HG03108 (cell line): ENCODE measurements around the gene EXOC3.
"Not testable (repeated sequence)": the region's sequence is repeated elsewhere in the genome, so short reads cannot be mapped to it uniquely, and the experiment has no call there.

Experiments
- ATAC-seq: cut with Tn5 transposase; IDR thresholded peaks from one replicate; pipeline ENCODE4 v1.9.1; 2021; ENCODE audit warnings: moderate library complexity; ENCODE audit not compliant: unreplicated experiment

The EXOC3 gene

GRCh38 chr5:484556-484955 lies 41.6 kb downstream of the EXOC3 start:
- no peak for ATAC-seq

GRCh38 chr5:485113-485945 lies 42.4 kb downstream of the EXOC3 start:
- no peak for ATAC-seq

DNA sequence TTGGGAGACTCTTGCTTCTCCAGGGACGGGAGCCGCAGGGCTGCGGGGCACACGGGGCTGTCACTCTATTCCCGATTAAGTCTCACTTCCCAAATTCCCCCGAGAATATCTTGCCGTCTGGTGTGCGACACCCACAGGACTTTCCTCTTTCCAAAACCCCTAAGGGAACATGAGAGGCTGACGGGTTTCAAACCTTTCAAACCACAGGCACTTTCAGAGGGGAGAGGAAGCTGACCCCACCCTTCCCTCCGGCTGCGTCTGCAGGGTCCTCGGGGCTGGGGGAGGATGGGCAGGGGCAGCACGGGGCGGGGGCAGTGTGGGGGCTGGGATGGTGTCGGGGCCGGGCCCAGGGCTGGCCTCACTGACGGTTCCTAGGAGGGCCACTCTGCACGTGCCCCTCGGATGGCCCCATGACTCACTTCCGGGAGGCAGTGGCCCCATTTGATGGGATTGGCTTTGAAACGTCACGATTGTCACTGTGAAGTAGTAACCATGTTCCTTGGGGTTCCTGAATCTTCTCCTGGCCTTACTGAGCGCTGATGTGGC lies 43.0 kb downstream of the EXOC3 start:
- ATAC-seq: no peak

DNA sequence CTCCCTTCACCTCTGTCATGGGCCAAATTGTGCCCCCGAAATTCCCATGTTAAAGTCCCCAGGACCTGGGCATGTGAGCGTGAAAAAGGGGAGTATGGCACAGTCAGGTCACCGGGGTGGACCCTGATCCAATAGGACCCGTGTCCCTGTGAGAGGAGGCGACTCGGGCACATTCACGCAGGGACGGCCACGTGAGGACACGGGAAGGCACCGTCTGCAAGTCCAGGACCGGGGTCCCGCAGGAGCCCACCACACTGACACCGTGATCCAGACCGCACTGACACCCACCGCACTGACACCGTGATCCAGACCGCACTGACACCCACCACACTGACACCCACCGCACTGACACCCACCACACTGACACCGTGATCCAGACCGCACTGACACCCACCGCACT lies 43.6 kb downstream of the EXOC3 start:
- not testable (repeated sequence) for ATAC-seq

- ATAC-seq: no peak
These were observed 45.3 kb downstream of the EXOC3 start for GRCh38 chr5:488241-488640.

DNA sequence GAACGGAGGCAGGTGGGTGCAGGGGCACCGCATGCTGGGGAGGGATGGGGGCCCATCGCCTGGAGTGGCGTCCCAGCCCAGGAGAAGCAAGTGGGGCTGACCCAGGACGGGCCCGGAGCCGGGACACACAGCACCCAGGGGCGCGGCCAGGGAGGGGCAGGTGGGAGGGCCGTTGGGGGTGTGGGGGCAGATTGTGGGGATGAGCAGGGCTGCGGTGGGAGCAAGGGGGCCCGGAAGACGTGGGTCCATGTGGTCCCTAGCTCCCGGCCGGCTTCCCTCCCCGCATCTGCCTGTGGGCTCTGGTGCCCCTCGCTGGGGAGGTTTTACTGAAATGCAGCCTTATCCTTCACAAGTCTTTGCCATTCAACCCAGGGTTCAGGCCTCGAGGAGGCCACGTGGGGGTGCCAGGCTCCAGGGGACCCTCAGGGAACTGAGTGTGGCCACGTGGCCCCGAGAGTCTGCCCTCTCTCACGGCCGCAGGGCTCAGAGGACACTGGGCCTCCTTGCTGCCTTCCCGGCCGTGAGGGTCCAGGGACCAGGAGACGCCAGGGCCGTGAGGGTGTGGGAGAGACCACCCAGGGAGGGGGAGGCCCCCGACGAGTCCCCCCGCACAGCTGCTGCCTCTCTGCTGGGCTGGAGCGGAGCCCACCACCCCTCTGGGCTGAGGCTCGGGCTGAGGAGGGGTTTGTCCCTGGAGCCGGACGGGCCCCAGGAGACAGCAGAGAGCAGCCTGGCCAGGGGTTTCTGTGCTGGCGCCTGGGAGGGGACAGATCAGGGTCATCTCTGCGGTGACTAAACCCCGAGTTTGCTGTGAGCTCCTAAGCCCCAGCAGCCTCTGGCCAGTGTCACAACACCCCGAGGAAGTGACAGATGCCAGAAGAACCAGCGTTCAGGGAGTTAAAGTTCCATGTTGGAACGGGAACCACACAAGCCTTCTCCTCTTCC lies 46.0 kb downstream of the EXOC3 start:
- no peak for ATAC-seq

- ATAC-seq: no peak
These were observed 46.7 kb downstream of the EXOC3 start for GRCh38 chr5:489689-490080.

DNA sequence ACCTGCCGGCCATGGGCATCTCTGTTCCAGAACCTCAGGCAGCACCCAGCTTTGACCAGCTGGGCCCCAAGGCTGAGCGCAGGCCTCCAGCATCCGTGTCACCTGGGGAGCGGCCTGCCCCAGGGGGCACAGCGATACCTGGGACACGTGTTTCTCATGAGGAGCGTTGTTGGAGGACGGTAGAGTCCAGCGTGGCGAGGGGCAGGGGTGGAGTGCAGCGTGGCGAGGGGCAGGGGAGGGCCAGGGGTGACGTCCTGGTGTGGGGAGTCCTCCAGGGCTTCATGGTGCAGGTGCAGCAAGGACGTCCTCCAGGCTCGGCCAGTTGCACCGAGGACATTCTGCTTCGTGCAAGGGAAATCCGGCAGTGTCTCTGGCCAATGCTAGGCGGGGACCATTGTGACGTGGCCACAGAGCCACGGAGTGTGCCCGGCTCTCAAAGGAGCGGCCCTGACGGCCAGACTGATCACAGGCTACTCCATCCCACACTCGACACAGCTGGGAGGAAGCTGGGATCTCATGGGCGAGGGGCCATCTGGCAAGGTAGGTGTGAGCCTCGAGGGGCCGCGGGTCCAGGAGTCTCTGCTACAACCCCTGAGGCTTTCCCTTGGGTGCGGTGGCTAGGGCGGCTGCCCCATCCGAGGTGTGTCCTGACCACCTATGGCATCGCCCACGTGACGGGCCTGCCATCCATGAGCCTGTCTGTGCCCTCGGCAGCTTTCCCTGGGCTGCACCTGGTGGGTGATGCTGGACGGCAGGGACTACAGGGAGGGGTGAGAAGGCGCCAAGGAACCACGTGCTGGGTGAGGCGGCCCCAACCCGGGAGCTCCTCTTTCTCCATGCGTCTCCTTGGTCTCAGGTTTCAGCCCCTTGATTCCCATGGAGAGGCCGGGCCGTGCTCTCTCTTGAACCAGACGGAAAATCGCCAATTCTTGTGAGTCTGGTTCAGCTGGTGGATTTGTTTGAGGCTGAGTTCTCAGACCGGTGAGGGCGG lies 47.4 kb downstream of the EXOC3 start:
- ATAC-seq: no peak

DNA sequence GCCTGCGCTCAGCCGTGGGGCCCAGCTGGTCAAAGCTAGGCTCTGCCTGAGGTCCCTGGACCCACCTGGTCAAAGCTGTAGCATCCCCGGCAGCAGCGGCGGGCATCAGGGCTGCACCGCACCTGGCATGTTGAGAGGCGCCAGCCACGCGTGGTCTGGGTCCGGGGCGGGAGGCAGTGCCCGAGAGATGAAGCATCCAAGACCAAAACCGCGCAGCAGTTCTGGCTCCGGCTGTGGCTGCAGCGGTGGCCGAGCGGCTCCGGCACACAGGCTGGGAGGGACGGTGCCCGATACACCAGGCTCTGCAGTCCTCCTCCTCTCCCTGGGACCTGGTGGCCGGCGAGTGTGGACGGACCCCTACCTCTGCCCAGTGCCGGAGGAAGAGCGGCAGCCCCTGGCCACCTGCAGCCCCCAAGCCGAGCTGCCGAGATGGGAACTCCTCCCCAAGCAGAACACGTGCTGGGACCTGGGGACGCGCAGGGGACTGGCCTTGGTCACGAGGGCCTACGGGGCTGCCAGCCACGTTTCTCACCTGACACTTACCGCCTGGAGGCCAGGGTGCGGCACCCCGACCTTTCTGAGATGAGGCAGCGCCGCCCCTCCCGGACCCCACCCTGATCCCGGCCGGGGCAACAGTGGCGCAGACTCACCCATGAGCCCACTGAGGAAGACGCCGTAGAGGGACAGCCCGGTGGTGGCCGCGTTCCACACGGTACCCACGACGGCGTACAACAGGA lies 48.3 kb downstream of the EXOC3 start:
- no peak for ATAC-seq

- ATAC-seq: no peak
These were observed 48.8 kb downstream of the EXOC3 start for GRCh38 chr5:491856-492155.

DNA sequence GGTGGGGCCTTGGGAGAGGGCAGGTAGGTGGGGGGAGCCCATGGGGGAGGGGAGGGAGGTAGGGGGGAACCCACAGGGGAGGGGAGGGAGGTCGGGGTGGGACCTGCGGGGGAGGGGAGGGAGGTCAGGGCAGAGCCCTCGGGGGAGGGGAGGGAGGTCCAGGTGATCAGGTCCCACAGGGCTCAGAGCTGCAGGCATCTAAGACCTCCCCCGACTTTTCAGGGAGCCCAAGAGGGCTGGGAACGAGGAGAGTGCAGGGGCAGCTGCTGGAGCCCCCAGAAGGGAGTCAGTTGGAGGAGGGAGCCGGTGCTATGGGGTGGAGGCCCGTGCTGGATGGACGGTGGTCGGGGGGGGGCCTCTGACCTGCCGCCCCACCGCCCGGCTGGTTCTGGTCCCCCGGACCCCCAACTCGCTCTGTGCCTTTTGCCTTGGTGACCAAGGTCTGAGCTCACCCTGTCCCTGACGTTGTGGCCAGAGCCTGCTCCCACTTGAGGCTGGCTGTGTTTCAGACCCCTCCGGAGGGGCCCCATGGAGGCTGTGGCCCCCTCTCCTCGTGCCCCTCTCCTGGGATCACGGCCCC lies 49.4 kb downstream of the EXOC3 start:
- no peak for ATAC-seq

DNA sequence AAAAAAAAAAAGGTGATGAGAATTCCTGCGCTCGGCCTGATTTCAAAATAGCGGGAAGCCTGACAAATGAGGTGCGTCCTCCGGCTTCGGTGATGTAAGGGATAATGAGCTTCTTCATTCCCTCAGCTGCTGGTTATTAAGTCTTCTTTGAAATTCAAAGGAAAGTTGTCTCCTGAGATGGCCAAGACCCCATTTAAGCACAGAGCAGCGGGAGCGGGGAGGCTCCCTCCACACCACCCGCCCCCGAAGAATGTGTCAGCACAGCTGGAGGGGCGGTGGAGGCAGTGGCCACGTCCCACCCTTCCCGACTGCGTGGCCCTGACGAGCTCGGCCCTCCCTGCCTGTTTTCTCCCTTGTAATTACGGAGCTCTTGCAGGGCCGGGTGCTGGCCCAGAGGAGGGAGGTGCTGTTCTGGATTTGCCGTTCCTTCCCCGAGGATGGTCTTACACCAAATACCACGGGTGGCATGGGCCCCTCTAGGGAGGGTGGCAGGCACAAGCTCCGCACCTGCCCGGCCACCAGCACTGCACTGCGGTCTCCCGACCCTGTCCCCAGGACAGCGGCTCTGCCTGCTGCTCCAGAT lies 50.2 kb downstream of the EXOC3 start:
- ATAC-seq: no peak

DNA sequence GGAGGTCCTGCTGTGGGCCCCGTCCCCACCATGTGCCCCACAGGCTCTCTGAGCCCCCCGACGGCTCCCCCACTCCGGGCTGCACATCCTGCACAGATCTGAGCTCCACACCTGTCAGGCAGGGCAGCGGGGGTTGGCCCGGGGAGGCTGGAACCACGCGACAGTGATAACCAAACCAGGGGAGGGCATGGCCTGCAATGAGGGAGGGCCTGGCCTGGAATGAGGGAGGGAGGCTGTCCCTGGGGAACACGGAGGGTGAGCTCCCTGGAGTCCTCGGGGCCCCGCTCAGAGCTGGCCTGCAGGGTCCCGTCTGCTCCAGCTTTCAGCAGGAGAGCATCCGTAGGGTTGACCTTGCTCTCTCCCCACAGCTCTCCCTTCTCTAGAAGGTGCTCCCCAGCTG lies 50.8 kb downstream of the EXOC3 start:
- ATAC-seq: no peak

DNA sequence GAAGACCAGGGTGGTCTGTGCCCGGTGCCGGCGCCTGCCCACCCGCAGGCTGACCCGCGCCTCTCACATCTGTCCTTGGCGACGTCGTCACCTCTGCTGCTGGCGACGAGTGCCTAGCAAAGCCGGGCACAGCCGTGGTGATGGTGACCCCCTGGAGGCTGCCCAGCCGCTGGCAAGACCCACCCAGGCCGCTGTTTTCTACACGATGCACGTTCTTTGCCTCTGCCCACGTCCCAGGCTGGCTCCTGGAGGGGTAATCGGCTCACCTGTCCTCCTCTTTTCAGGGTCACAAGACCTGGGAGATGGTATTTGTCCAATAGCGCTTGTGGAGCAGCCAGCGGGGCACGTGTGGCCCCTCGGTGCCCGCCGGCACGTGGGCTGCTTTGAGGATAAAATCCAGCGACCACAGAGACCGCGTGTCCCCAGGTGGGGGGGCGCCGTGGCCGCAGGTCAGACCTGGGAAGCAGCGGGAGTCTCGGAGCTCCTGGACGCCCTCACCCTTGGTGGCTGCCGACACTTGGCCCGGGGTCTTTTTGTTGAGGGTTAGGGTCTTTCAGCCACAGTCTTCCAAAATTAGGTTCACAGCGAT lies 51.8 kb downstream of the EXOC3 start:
- no peak for ATAC-seq

DNA sequence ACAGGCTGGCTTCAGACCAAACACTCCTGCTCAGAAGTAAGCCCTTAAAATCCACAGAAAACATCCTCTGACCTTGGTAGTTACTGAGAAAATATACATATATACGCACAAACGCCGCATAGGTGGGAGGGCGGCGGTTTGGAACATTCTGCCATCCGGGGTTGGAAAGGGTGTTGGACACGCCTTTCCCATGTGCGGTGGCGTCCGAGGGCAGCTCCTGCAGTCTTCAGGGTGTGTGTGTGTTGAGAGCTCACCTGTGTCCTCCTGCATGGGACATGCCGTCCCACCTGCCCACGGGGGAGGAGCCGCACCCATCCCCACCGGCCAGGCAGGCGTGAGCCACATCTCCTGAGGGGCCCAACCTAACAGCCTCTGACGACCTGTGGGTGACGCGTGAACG lies 53.1 kb downstream of the EXOC3 start:
- ATAC-seq: no peak

DNA sequence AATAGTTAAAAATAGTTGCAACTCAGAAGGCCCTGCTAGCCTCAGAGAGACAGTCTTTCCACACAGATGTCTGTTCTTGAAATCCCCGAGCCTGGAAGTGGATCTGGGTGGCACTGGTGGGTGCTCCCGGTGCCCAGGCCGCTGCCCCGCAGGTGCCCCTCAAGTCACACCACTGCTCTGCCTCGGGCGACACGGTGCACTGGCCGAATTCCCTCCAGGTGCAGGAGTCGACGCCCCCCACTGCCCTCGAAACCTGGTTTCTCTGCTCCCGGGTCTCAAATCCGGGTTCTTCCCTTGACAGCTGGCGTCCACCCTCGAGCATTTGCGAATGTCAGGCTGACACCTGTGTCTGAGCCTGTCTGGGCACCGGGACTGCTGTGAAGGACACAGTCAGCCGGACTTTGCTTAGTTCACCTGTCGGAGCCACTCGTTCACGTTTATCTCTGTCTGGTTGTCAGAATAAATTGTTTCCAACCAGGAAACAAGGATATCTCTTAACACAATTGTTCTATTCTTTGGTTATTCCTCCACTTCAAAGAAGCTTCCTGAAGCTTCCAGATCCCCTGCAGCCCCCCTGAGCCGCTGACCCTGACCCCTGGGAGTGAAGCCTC lies 54.2 kb downstream of the EXOC3 start:
- ATAC-seq: no peak

DNA sequence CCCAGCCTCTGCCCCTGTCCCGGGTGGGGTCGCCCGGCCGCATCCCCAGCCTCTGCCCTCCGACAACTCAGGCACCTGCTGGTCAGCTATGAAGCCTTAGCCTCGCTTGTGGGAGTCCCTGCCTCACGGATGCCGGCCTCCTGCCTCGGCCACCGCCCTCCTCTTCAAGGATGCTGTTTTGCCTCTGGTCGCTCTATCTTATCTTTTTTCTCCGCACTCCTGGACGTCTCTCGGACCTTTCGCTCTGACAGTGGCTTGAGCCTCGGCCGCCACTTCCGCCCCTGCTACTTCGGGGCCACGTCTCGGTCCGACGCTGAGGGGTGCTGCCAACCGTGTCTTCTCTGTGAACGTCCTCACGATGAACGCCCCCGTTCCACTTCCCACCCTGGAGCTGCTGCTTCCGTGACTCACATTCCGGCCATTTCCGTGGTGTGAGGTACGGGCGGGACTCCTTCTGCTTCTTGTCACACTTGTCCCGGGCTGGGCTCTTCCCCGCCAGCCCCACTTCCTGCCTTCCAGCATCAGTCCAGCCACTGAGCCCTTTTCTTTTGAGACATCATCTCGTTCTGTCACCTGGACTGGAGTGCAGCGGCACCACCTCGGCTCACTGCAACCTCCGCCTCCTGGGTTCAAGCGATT lies 55.0 kb downstream of the EXOC3 start:
- ATAC-seq: no peak
